ENCODE measurements around the gene XPNPEP1.

Gene XPNPEP1

DNA sequence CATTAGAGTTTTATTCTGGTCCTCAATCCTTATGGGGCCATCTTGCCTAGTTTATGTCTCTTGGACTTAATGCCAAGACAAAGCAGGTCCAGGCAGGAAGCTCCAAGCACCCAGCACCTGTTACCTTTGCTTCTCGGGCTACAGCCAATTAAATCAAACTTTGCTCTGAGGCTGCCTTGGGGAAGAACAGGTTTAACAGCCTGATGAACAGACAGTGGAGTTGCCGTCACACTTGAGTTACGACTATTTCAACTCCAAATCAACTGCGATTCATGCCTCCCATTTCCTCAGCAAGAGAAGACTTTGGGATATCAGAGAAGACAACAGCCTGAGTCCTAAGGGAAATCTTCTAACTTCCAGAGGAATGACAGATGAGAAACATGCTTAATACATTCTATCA lies 62.2 kb downstream of the XPNPEP1 start:
- DNase-seq, result peak; percentile 72

DNA sequence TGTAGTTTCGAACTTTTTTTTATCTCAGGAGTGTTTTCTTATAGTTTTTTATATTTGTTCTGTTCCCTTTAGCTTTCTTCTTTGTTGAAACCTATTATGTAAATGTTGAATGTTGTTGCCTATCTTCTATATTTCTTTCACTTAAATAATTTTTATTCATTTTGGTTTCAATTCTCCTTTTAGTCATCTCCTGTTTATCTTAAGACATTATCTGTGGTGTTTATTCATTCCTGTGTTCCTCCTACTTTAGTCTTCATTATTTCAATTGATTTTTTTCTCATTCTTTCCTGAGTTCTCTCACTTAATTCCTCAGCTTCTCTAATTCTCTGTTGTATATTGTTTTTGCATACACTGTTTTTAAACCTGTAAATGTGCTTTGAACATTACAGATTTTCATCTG lies 64.1 kb downstream of the XPNPEP1 start:
- no peak for DNase-seq

DNA sequence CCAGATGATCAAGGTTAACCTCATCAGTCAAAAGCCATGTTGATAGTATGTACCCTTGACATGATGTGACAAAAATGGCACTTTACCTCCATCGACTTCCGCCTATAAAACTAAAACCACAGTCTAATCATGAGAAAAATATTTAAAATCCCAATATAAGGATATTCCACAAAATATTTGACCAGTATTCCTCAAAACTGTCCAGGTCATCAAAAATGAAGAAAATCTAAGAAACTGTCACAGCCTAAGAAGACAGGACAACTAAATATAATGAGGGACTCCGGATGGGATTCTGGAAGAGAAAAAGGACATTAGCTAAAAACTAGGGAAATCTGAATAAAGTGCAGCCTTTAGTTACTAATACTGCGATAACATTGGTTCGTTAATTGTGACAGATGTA lies 67.6 kb downstream of the XPNPEP1 start:
- no peak for DNase-seq

DNA sequence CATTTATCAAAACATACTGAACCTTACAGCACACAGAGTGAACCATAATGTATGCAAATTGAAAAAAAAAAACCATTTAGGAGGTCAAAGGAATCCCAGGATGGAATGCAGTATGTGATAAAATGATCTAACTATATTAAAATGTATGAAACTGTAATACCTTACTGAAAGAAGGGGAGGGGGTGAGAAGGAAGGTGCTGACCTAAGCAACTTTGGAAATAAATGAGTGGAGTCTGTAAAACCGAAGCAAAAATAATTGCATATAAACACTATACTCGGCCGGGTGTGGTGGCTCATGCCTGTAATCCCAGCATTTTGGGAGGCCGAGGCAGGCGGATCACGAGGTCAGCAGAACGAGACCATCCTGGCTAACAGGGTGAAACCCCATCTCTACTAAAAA lies 69.4 kb downstream of the XPNPEP1 start:
- no peak for DNase-seq

DNA sequence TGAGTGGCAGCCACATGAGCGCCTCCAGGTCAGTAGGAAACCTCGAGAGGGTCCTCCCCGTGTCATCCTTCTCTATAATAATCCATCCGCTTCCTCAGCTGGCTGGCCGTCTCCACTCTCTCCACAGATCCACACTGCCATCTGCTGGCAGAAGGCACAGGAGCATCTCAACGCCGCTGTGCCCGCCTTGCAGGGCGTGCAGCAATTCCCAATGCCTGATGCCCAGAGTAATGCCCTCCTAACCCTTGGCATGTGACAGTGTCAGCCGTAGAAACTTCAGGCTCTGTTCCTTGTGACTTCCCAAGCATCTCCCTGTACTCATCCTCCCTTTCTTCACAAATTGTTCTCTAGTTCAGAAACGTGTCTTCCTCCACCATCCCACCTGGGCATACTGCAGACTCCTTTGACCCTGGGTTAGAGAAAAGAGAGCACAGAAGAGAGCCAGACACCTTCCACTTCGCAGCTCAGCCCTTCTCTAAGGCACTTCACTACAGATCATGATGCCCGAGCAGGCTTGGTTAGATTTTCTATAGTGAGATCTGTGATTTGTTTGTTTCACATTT lies 70.8 kb downstream of the XPNPEP1 start:
- no peak for DNase-seq

DNA sequence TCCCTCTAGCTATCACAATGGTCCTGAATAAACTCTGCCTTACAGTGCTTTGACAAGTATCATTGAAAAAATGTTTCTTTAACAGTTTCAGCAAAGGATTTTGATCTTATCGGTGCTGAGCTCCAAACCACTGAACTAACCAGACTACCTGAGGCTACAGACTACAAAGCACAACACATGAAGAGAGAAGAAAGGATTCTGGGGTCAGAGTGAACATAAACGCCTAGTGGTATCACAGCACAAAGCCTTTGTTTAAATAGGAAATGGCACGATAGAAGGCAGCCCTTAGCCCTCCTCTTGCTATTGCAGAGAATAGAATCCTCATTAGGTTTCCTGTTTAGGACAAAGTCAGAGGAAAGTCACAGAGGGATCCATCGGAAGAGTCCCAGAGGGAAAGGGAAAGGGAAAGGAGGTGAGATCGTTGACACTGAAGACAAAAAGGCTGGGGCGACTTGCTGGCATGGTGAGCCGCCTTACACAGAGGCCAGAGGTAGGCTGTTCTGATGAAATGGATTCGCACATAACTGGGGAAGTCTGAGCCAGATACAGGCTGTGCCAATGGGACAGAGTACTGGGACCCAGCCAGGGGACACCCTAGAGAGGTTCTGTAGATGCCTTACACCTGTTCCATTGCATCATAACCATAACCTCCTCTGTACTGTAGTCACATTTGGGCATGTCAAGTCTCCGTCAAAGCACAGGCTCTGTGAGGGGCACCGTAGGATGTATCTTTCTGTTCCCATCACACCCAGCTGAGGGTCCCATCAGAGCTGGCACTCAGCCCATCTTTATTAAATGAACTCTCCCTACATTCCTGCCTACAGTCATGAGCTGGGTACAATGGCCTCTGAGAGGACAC lies 71.5 kb downstream of the XPNPEP1 start:
- no peak for DNase-seq

DNA sequence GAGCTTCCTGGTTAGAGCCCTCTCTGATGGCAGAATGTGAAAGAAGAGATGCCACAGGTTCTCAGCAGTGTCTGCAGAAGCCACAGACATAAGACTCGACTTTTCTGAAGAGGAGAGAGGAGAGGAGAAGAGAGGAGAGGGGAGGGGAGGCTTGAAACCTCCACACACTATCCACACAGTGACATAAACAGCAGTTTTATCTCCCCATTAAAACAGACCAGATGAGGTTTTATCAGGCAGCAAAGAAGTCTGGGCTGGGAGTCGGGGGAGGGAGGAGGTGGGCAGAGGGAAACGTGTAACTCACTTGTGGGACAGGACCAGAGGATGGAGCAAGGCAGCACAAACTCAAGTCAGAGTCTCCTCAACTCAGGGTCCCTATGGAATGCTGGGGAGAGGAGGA lies 76.5 kb downstream of the XPNPEP1 start:
- DNase-seq, result no peak

DNA sequence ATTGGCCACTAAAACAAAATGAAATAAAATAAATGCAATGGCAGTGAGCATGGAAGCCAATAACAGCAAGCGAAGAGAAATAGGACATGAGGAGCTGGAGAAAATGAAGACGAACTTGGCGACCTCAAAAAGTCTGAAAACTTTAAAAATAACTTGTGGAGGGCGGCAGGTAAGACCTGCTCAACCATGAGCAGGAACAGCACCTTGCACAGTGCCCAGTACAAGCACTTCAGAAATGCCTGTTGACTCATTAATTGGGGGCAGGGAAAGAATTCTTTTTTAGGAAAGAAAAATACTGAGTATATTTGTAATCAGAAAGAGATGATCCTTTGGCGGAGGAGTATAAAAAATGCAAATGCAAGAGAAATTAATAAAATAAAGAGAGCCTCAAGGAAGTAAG lies 78.0 kb downstream of the XPNPEP1 start:
- DNase-seq, result no peak

DNA sequence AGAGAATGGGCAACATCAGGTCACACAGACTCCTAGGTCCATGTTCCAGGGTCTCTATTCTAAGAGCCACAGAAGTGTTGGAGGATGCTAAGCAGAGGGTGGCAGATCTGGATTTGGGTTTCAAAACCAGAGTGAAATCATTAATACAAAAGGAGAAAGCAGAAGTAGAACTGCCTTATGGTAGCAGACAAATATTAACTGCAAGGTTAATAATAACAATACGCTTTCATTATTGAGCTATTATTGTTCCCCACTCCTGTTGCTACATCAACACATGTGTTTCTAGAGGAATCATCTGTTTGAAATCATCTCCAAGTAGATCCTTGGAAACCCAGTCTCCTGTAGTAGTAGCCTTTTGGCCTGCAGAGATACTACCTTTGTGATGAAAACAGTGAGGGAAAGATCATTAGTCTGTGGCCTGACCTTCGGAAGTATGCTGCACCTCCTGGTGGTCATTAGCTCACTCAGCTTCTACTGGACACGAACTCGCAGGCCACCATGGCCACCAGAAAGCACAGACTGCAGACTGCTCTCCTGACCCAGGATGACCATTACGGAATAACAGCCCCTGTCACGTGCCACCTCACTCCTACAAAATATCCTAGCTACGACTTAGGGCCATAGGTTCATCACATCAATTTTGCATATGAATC lies 84.6 kb downstream of the XPNPEP1 start:
- DNase-seq, result no peak

DNA sequence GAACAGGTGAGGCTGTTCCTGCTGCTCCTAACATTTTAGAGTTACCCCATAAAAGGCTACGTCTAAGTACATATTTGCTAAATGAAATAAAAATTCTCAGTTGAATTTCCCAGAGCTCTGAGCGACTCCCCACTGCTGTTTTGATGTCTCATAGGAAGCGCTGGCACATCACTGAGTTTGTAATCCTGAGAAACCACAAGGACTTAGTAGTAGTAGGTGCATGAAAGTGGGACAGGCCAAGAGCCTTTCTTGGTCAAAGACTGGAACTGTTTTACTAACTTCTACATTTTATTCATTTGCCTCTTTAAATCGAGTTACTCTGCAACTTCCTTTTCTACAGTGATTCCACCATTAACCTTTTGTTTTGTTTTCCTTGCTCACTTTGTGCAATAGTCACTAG lies 85.9 kb downstream of the XPNPEP1 start:
- DNase-seq, result no peak

DNA sequence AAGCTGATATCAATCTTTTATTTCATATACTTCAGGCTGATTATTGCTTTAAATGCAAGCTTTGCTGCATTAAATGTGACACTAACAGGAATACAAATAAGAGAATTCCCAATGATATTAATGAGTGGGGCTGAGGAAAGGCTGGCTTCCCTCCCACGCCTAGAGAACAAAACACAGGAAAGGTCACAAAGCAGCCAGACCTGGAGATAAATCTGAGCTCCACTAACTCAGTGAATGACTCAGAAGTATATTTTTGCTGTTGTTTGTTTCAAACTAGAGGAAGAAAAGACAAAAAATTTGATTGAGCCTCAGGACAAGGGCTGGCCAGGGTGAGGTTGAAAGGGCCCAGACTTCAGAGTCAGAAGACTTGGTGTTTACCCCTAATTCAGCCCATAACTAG lies 88.1 kb downstream of the XPNPEP1 start:
- DNase-seq, result no peak

DNA sequence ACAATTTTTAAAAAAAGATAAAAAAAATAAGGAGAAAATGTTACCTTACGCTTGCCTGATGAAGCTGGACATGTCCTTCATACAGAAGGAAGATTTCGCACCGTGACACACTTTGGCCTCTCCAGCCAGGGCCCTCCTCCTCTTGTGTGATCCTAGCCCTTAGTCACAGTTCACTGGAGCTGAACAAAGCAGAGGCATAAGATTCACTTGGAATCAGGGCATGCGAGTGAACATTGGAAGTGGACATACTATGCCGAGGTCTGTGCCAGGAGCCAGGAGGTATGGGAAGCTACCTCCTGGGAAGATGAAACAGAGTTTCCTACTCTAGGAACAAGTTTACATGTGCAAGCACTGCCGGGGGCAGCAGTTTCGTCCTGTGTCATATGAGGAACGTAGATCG lies 91.5 kb downstream of the XPNPEP1 start:
- DNase-seq, result no peak

DNA sequence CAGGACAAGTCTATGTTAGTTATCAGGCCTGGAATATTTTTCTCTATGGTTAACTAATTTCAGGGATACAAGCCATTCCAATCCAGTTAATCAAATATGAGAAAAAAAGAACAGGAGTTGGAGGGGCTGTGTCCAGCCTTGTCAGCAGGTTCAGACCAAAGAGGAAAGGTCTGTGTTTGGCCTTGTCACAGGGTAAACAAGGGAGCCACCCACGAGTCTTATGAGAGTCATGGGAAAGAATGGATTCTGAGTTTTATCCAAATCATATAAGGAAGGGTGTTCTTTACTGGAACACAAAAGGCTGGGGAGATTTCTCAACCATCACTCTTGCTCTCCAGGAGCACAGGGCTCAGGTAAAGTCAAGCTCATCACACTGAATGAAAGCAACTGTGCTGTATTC lies 99.1 kb downstream of the XPNPEP1 start:
- DNase-seq, result no peak

DNA sequence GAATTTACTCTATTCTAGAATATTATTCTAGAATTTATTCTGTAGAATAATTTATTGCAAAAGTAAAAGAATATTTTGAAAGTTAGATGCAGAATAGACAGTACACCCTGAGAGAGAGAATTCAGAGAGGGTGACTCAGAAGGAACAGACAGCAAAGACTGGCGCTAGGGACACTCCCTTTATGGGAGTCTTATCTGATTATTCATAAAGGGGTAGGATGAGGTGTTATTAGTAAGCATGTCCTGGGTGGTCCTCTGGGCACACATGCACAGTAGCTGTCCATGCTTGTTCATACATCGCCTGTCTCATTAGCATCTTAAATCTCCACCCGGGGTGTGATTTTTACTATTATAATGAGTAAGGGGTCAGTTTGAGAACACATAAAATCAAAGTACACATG lies 100.1 kb downstream of the XPNPEP1 start:
- DNase-seq, result no peak

DNA sequence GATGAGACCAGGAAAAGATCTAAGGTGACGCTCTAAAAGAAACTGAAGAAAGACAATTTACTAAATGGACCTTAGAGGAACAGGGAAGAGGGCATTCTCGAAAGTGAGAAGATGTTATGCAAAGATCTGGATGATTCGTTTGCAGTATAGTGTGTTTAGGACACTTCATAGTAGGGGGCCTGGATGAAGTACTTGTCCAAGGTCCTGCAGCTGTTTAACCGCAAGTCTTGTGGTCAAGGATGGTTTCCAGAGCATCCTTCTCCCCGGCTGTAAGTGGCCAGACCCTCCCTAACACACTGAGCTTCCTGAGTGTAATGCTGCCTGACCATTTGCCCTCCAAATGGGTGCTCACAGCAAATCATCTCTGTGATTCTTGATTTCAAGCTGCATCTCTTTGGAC lies 101.6 kb downstream of the XPNPEP1 start:
- DNase-seq, result no peak

DNA sequence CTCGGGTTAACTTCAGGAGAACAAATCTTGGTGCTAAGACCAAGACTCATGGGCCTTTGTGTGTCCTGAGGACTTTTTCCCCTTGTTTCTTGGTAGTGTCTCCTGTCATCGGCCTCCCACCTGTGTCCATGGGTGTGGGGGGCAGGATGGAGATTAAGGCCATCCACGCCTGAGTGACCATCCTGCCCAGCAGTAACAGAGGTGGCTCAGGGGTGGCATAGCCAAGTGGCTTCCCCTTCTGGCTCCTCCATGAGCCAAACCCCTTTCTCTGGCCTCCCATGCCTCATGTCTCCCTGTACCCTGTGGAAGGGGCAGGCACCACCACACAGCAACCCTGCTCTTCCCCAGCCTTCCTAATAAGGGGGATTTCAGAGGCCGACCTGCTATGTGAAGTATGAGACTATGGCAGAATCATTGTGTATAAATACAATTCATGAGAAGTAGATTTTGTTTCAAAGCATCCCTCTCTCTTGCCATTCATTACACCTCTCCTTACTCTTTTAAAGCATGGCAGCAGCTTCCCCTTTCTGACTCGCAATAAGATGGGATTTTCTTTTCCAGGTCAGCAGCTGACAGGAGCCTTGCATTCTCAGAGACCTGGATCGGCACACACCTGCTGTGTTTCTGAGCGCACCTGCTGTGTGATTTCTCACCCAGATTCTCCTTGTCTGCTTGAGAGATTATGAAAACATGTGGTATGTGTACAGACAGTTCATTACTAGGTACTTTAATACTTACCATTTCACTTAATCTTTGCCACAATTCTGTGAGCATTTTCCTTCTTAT lies 102.5 kb downstream of the XPNPEP1 start:
- DNase-seq, result no peak

DNA sequence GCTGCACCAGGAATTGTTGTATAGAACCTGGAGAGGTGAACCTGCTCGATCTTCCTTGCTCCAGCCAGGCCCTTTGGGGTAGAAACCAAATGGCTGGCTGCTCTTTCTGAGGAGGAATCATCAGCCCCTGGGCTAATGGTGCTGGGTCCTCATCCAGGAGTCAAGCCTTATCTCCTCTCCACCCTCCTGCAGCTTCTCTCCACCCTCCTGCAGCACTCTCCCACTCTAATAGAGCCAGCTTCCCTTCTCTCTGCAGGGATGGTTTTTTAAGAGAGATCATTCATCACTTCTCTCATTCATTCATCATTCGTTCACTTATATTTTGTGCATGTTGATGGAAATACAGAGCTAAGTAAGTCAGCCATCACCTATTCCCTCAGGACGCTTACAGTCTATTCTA lies 103.5 kb downstream of the XPNPEP1 start:
- DNase-seq, result no peak
